H1 (cell line): Measurements from ENCODE around the gene POLH. TPM values are rescaled to one million over a fixed set of nuclear protein-coding genes. Genes with fewer than 3 reads are reported as not detected.

Source experiments
- CTCF ChIA-PET: fragments of 300-600 bp; sonication (Branson Sonifier 250); formaldehyde crosslinking; loops from one replicate; lab custom pipeline; 2021; ENCODE audit not compliant: partially characterized antibody; lab: Charles Lee
- POLR2A ChIA-PET: fragments of 300-600 bp; sonication (Branson Sonifier 250); formaldehyde crosslinking; loops from one replicate; lab custom pipeline; 2021; ENCODE audit warnings: inconsistent platforms; ENCODE audit not compliant: partially characterized antibody; lab: Charles Lee
- DNase-seq, 2 experiments: peaks; one replicate each; pipeline versions ENCODE4 v3.0.0 to v3.0.0-alpha.2; 2010 to 2022; ENCODE audit warnings: low spot score in 2 of 2, low read depth in 1 of 2, mixed read lengths in 1 of 2
- FAIRE-seq: peaks from 2 replicates; lab custom pipeline; 2011; peaks lifted over from hg19 to GRCh38; lab: Jason Lieb, UNC
- H2AFZ ChIP-seq: 2 replicates; pipeline ENCODE4 v1.8.1; 2012; ENCODE audit warnings: low read length, inconsistent platforms
- H2AK5ac ChIP-seq: 2 replicates; pipeline ENCODE4 v1.6.1; 2013; ENCODE audit warnings: low read depth, low read length
- H2BK120ac ChIP-seq: replicated peaks from 2 replicates; pipeline ENCODE3; 2013; ENCODE audit warnings: low read depth, low read length, inconsistent platforms
- H2BK12ac ChIP-seq: 2 replicates; pipeline ENCODE4 v1.6.1; 2013; ENCODE audit warnings: low read depth, low read length
- H2BK15ac ChIP-seq: 2 replicates; pipeline ENCODE4 v1.6.1; 2013; ENCODE audit warnings: low read length
- H2BK20ac ChIP-seq: 2 replicates; pipeline ENCODE4 v1.6.1; 2013; ENCODE audit warnings: low read length
- H2BK5ac ChIP-seq: 2 replicates; pipeline ENCODE4 v1.6.1; 2013; ENCODE audit warnings: low read depth, low read length
- H3K14ac ChIP-seq: 2 replicates; pipeline ENCODE4 v1.6.1; 2013; ENCODE audit warnings: inconsistent platforms; ENCODE audit not compliant: insufficient read length
- H3K18ac ChIP-seq: 2 replicates; pipeline ENCODE4 v1.6.1; 2013; ENCODE audit warnings: low read length; ENCODE audit errors: extremely low read depth
- H3K23ac ChIP-seq: 2 replicates; pipeline ENCODE4 v1.6.1; 2013; ENCODE audit warnings: inconsistent platforms; ENCODE audit not compliant: insufficient read length
- H3K23me2 ChIP-seq: 2 replicates; pipeline ENCODE4 v1.6.1; 2013; ENCODE audit warnings: low read depth, low read length
- H3K27ac ChIP-seq: 2 replicates; pipeline ENCODE4 v1.6.1; 2011; ENCODE audit warnings: low read depth, low read length, inconsistent platforms
- H3K27me3 ChIP-seq, 4 experiments: replicated peaks in 1 of 4; 1 replicate in 1 of 4; 2 replicates in 3 of 4; pipeline versions ENCODE4 v1.6.1 to v1.8.1; 2011 to 2013; ENCODE audit warnings: low read length in 3 of 4, mild to moderate bottlenecking in 3 of 4, inconsistent platforms in 2 of 4, mixed read lengths in 2 of 4, moderate library complexity in 1 of 4; ENCODE audit not compliant: control insufficient read depth in 3 of 4, insufficient read depth in 3 of 4; ENCODE audit errors: extremely low read depth in 1 of 4
- H3K36me3 ChIP-seq, 4 experiments: 2 replicates each; pipeline versions ENCODE4 v1.6.1 to v1.8.1; 2011 to 2013; ENCODE audit warnings: mild to moderate bottlenecking in 4 of 4, low read length in 3 of 4, moderate library complexity in 2 of 4, control low read depth in 1 of 4, inconsistent platforms in 1 of 4; ENCODE audit not compliant: insufficient read depth in 4 of 4, control insufficient read depth in 2 of 4
- H3K4ac ChIP-seq: replicated peaks from 2 replicates; pipeline ENCODE3; 2013; ENCODE audit warnings: low read length, low read depth, mixed read lengths, inconsistent platforms; ENCODE audit not compliant: insufficient read length
- H3K4me1 ChIP-seq, 4 experiments: replicated peaks in 1 of 4; 1 replicate in 1 of 4; 2 replicates in 3 of 4; pipeline versions ENCODE4 v1.6.1 to v1.8.1; 2011 to 2013; ENCODE audit warnings: low read length in 3 of 4, inconsistent platforms in 2 of 4, mixed read lengths in 1 of 4; ENCODE audit not compliant: insufficient read depth in 4 of 4, control insufficient read depth in 3 of 4
- H3K4me2 ChIP-seq, 2 experiments: 2 replicates each; pipeline versions ENCODE4 v1.6.1 to v1.8.1; 2011 to 2013; ENCODE audit warnings: low read depth in 2 of 2, low read length in 2 of 2, control low read depth in 1 of 2, inconsistent platforms in 1 of 2, mild to moderate bottlenecking in 1 of 2; ENCODE audit not compliant: insufficient read depth in 1 of 2
- H3K4me3 ChIP-seq, 4 experiments: fragments of 200-600, 300-600 bp in 1 of 4; sonication (generic), shearing (Covaris generic), sonication (Bioruptor Twin) in 1 of 4; 2 replicates each; pipeline versions ENCODE4 v1.5.1 to v1.8.1; 2011 to 2016; ENCODE audit warnings: low read length in 4 of 4, low read depth in 3 of 4, control low read depth in 2 of 4, inconsistent platforms in 2 of 4, mild to moderate bottlenecking in 2 of 4, mixed read lengths in 1 of 4, moderate library complexity in 1 of 4; ENCODE audit not compliant: insufficient read depth in 2 of 4; ENCODE audit errors: extremely low read depth in 1 of 4
- H3K56ac ChIP-seq: replicated peaks from 2 replicates; pipeline ENCODE3; 2013; ENCODE audit warnings: low read depth, mild to moderate bottlenecking, mixed read lengths, low read length, inconsistent platforms; ENCODE audit not compliant: insufficient read length
- H3K79me1 ChIP-seq: 2 replicates; pipeline ENCODE4 v1.6.1; 2013; ENCODE audit warnings: low read depth, low read length, control low read depth
- H3K79me2 ChIP-seq, 2 experiments: 2 replicates each; pipeline versions ENCODE4 v1.6.1 to v1.8.1; 2012 to 2013; ENCODE audit warnings: low read length in 2 of 2, mild to moderate bottlenecking in 2 of 2, inconsistent platforms in 1 of 2; ENCODE audit not compliant: insufficient read depth in 2 of 2, control insufficient read depth in 1 of 2
- H3K9ac ChIP-seq, 4 experiments: replicated peaks in 1 of 4; 1 replicate in 1 of 4; 2 replicates in 3 of 4; pipeline versions ENCODE4 v1.6.1 to v1.8.1; 2011 to 2013; ENCODE audit warnings: low read depth in 3 of 4, low read length in 3 of 4, control low read depth in 2 of 4, mild to moderate bottlenecking in 2 of 4, moderate library complexity in 2 of 4, inconsistent platforms in 1 of 4; ENCODE audit errors: extremely low read depth in 1 of 4
- H3K9me3 ChIP-seq, 2 experiments: 2 replicates each; pipeline versions ENCODE4 v1.6.1 to v1.8.1; 2012 to 2013; ENCODE audit warnings: mild to moderate bottlenecking in 2 of 2, moderate library complexity in 2 of 2, control low read depth in 1 of 2, inconsistent platforms in 1 of 2, low read depth in 1 of 2, low read length in 1 of 2, mixed read lengths in 1 of 2; ENCODE audit not compliant: insufficient read depth in 2 of 2
- H4K20me1 ChIP-seq, 2 experiments: replicated peaks in 1 of 2; 2 replicates each; pipeline versions ENCODE3 to v1.8.1; 2011 to 2013; ENCODE audit warnings: inconsistent platforms in 2 of 2, low read length in 2 of 2, mild to moderate bottlenecking in 1 of 2; ENCODE audit not compliant: insufficient read depth in 2 of 2, control insufficient read depth in 1 of 2
- H4K5ac ChIP-seq: 2 replicates; pipeline ENCODE4 v1.6.1; 2013; ENCODE audit warnings: low read length, low read depth, mixed read lengths, inconsistent platforms; ENCODE audit not compliant: insufficient read length
- H4K8ac ChIP-seq: 2 replicates; pipeline ENCODE4 v1.8.0; 2013; ENCODE audit warnings: mild to moderate bottlenecking, moderate library complexity, low read length, inconsistent platforms; ENCODE audit not compliant: insufficient read depth; ENCODE audit errors: extremely low read depth
- H4K91ac ChIP-seq: replicated peaks from 2 replicates; pipeline ENCODE3; 2013; ENCODE audit warnings: low read length, mixed read lengths, inconsistent platforms; ENCODE audit not compliant: insufficient read length
- SAP30 ChIP-seq: fragments of 300-600 bp; sonication (generic); IDR thresholded peaks from 2 replicates; pipeline ENCODE4 v1.7.1; 2012; ENCODE audit warnings: low read length, moderate library complexity, mild to moderate bottlenecking, inconsistent platforms; ENCODE audit not compliant: insufficient read depth, insufficient replicate concordance
- SP2 ChIP-seq: IDR thresholded peaks from 2 replicates; pipeline ENCODE4 v1.6.1; 2012; ENCODE audit warnings: mild to moderate bottlenecking, low read length, inconsistent platforms
- WGBS, 2 experiments: shearing (Covaris generic) in 1 of 2; methylation state at CpG; one replicate each; pipeline versions ENCODE4 v1.1.6 to v1.1.7; 2013 to 2015; ENCODE audit warnings: low lambda C conversion rate in 2 of 2, mixed read lengths in 2 of 2, inconsistent platforms in 1 of 2, low coverage in 1 of 2, missing lambda C conversion rate in 1 of 2; ENCODE audit not compliant: insufficient replicate concordance in 2 of 2, insufficient coverage in 1 of 2, insufficient read length in 1 of 2; ENCODE audit errors: extremely low coverage in 1 of 2, missing lambda C conversion rate in 1 of 2; 5-methylcytosine and 5-hydroxymethylcytosine counted together
- polyA plus RNA-seq, 7 experiments: library from polyadenylated mRNA; depleted of rRNA in 3 of 7; stranded (reverse) in 5 of 7; unstranded in 2 of 7; fragments of >200 nt in 5 of 7; fragments of 200-250 nt in 2 of 7; gene quantifications; 1 replicate in 5 of 7; 2 replicates in 1 of 7; 4 replicates in 1 of 7; pipeline versions ENCODE4 v1.2.1 to v1.2.3, GENCODE V29; 2011 to 2013; ENCODE audit warnings: missing spikeins in 2 of 7, mixed read lengths in 2 of 7
- total RNA-seq: library from RNA; stranded (reverse); fragmentation: NEBNext Ultra II Directional; extraction: Animal tissue kit (Norgen Biotek cat#: 25700); gene quantifications from 2 replicates; pipeline ENCODE4 v1.2.1, GENCODE V29; 2021

The POLH gene
- total and polyA plus RNA-seq, 2 of the 8 experiments (the other 6 are each of a cell fraction or from before 2014, with no cell fraction given) = 5.8 to 12.4 TPM

- peaks cover 0 to 7% (median 3%) of the 10 kb centered on the region in 4 experiments; a peak in 4 of 7 replicates for H3K4me1 ChIP-seq
- 89% methylated on average over 21 of the region's 21 CpGs; no CpG with 5 or more reads in 1 of the 2 experiments for WGBS, 2 experiments
- no peaks in the 10 kb centered on the region for H3K27me3 ChIP-seq
- no peak overlapping the region for H4K8ac ChIP-seq
- no peak overlapping the region for H2BK5ac ChIP-seq
- H3K23me2 ChIP-seq = peaks cover 7% of the 10 kb centered on the region
- H4K20me1 ChIP-seq = peaks cover 0 to 3% of the 10 kb centered on the region in 2 experiments
- H3K4me3 ChIP-seq = no peak overlapping the region
- no peak overlapping the region for H4K91ac ChIP-seq
- no peak overlapping the region for H2BK120ac ChIP-seq
- H2BK12ac ChIP-seq = no peak overlapping the region
- CTCF ChIA-PET = interaction anchor here (0.9 to 1.2 kb wide), 2 partner anchors 28 to 134 kb away, joined by 4 read pairs; no protein-coding TSS in a partner anchor
- H3K27ac ChIP-seq = no peak overlapping the region
- no peak overlapping the region for H3K23ac ChIP-seq
- peaks cover 3 to 36% of the 10 kb centered on the region in 2 experiments; a peak in 3 of 4 replicates for H3K79me2 ChIP-seq
- H3K4ac ChIP-seq = no peak overlapping the region
- no peak overlapping the region for H2BK20ac ChIP-seq
- H3K9ac ChIP-seq = no peak overlapping the region
- H3K9me3 ChIP-seq = no peaks in the 10 kb centered on the region
- DNase-seq (no peak), FAIRE-seq (no peak)
- H3K36me3 ChIP-seq = peaks cover 9 to 32% (median 23%) of the 10 kb centered on the region in 4 experiments
- no peak overlapping the region for H2AK5ac ChIP-seq
- POLR2A ChIA-PET = interaction anchor here (8.9 kb wide), 1 partner anchor 10 kb away, joined by 79 read pairs; the partner anchor contains the start of gene GTPBP2
- no peak overlapping the region for H4K5ac ChIP-seq
- H2AFZ ChIP-seq = no peak overlapping the region
- H3K4me2 ChIP-seq = no peak overlapping the region
- no peak overlapping the region for H3K18ac ChIP-seq
- no peak overlapping the region for H3K14ac ChIP-seq
- H3K79me1 ChIP-seq = peaks cover 10% of the 10 kb centered on the region
- no peak overlapping the region for H3K56ac ChIP-seq
- H2BK15ac ChIP-seq = no peak overlapping the region
- TF ChIP-seq SP2 (no peak), SAP30 (no peak)
These were observed 64.2 kb downstream of the POLH start for GRCh38 chr6:43639984-43640800.
